ENCODE results near the gene CBLIF. TPM values are rescaled to one million over a fixed set of nuclear protein-coding genes. Genes with fewer than 3 reads are reported as not detected.
A peak's percentile ranks its signal among the peaks of the same experiment; 100 is the strongest.
"Not testable (repeated sequence)": the region's sequence is repeated elsewhere in the genome, so short reads cannot be mapped to it uniquely, and the experiment has no call there.

CBLIF gene
- polyA plus RNA-seq, 1 donor from 2014 or later = not detected

DNA sequence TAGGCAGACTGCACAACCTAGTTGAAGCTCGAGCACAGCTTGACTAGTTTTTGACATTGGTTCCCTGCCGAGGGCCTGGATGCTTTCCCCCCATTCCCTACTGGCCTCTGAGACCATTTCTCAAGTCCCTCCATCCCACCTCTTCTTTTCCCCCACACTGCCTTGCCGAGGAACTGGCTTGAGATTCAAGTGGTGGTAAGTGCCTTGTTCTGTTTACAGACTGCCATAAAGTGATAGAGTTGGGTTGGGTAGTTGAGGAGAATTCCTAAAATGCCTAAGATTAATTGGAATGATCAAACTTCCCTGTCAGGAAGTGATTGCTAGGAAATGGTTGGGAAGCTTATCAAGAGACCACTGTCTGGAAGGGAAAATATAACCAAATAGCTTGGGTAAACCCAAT lies 50.9 kb downstream of the CBLIF start:
- Mint-ChIP-seq H3K36me3 (peaks cover 7% of the 10 kb centered on the region), H3K27me3 (no peaks in the 10 kb centered on the region), H3K4me3 (no peak overlapping the region), H3K4me1 (no peaks in the 10 kb centered on the region), H3K27ac (no peak overlapping the region), H3K9me3 (no peaks in the 10 kb centered on the region)

DNA sequence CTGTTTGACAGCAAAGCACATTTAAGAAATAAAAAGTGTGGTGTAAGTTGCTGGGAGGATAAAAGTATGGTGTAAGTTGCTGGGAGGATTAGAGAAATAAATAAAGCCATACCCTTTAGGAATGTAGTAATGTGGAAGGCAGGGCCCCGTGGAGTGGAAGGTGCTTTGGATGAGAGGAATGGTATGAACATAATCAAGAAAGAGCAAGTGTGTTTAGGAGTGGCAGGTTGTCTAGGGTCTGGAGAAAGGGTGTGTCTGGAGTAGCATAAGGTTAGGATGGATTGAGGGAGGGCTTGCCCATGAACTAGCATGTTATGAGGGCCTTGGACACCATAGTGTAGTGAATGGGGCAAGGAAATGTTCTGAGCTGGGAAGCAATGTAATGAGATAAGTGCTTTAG lies 52.8 kb downstream of the CBLIF start:
- H3K4me3 Mint-ChIP-seq = no peak overlapping the region
- no peaks in the 10 kb centered on the region for H3K9me3 Mint-ChIP-seq
- H3K27ac Mint-ChIP-seq = no peak overlapping the region
- no peaks in the 10 kb centered on the region for H3K27me3 Mint-ChIP-seq
- no peaks in the 10 kb centered on the region for H3K4me1 Mint-ChIP-seq
- peaks cover 6% of the 10 kb centered on the region for H3K36me3 Mint-ChIP-seq

DNA sequence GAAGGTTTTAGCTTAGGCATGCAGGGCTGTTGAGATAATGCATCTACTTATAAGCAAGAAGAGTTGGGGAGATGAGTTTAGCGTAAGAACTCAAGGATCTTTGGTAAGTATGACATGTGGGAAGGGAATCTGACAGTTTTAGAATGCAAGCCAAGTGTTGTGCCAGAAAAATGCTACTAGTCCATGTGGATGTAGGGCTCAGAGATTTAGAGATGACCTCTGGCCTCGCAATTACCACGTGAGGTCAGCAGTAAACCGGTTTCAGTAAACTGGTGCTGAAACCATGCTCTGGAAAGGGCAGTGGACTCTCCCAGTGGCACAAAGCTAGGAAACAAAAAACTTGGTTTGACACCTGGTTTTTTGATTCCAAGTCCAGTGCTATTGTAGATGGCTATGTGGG lies 53.7 kb downstream of the CBLIF start:
- peaks cover 6% of the 10 kb centered on the region for H3K36me3 Mint-ChIP-seq
- H3K27ac Mint-ChIP-seq = no peak overlapping the region
- no peaks in the 10 kb centered on the region for H3K9me3 Mint-ChIP-seq
- no peaks in the 10 kb centered on the region for H3K27me3 Mint-ChIP-seq
- H3K4me1 Mint-ChIP-seq = no peaks in the 10 kb centered on the region
- H3K4me3 Mint-ChIP-seq = no peak overlapping the region

- Mint-ChIP-seq H3K4me3 (no peak overlapping the region), H3K36me3 (peaks cover 5% of the 10 kb centered on the region), H3K27me3 (no peaks in the 10 kb centered on the region), H3K4me1 (no peaks in the 10 kb centered on the region), H3K27ac (peak overlapping the region in 1 of 3 donors; percentile 25), H3K9me3 (peaks cover 0 to 2% (median 2%) of the 10 kb centered on the region in 3 donors)
Observed at GRCh38 chr11:59787816-59788215, 57.5 kb downstream of the CBLIF start.

GRCh38 chr11:59787255-59787588 lies 58.1 kb downstream of the CBLIF start:
- no peaks in the 10 kb centered on the region for H3K27me3 Mint-ChIP-seq
- H3K4me3 Mint-ChIP-seq = no peak overlapping the region
- H3K27ac Mint-ChIP-seq = no peak overlapping the region
- H3K36me3 Mint-ChIP-seq = peaks cover 5% of the 10 kb centered on the region
- H3K9me3 Mint-ChIP-seq = peaks cover 0 to 2% (median 2%) of the 10 kb centered on the region in 3 donors
- no peaks in the 10 kb centered on the region for H3K4me1 Mint-ChIP-seq

GRCh38 chr11:59785818-59786217 lies 59.5 kb downstream of the CBLIF start:
- Mint-ChIP-seq H3K9me3 (peaks cover 0 to 2% (median 2%) of the 10 kb centered on the region in 3 donors), H3K4me1 (no peaks in the 10 kb centered on the region), H3K36me3 (peaks cover 5% of the 10 kb centered on the region), H3K27me3 (no peaks in the 10 kb centered on the region), H3K4me3 (no peak overlapping the region), H3K27ac (no peak overlapping the region)

DNA sequence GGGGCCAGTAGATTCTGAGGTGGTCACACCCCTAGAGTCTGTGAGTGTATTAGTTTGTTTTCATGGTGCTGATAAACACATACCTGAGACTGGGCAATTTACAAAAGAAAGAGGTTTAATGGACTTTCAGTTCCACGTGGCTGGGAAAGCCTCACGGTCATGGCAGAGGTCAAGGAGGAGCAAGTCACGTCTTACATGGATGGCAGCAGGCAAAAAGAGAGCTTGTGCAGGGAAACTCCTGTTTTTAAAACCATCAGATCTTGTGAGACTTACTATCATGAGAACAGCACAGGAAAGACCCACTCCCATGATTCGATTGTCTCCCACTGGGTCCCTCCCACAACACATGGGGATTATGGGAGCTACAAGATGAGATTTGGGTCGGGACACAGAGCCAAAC lies 60.9 kb downstream of the CBLIF start:
- H3K9me3 Mint-ChIP-seq, H3K4me3 Mint-ChIP-seq, H3K36me3 Mint-ChIP-seq, H3K4me1 Mint-ChIP-seq, H3K27me3 Mint-ChIP-seq, H3K27ac Mint-ChIP-seq: not testable (repeated sequence)

DNA sequence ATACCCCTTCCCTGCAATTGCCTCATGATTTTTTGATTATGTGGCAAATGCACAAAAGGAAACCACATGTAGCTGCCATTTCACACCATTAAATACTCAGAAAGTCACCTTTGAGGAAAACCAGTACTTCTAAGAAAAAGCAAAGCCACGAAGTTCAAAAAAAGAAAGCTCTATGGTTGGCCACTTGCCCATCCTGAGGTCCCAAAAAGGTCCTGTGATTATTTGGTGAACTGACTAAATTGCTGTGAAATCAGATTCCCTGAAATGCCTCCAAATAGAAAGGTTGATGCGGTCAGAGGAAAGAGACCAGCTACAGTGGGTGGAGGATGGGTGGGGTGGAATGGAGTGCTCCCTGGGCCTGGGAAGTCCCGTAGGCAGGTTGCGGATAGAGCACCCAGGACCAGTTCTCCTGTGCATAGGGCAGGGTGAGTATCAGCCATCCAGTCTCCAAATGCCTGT lies 61.6 kb downstream of the CBLIF start:
- peaks cover 0 to 2% (median 2%) of the 10 kb centered on the region in 3 donors for H3K9me3 Mint-ChIP-seq
- H3K27me3 Mint-ChIP-seq = no peaks in the 10 kb centered on the region
- H3K27ac Mint-ChIP-seq = no peak overlapping the region
- H3K36me3 Mint-ChIP-seq = peaks cover 5% of the 10 kb centered on the region
- H3K4me1 Mint-ChIP-seq = no peaks in the 10 kb centered on the region
- no peak overlapping the region for H3K4me3 Mint-ChIP-seq

DNA sequence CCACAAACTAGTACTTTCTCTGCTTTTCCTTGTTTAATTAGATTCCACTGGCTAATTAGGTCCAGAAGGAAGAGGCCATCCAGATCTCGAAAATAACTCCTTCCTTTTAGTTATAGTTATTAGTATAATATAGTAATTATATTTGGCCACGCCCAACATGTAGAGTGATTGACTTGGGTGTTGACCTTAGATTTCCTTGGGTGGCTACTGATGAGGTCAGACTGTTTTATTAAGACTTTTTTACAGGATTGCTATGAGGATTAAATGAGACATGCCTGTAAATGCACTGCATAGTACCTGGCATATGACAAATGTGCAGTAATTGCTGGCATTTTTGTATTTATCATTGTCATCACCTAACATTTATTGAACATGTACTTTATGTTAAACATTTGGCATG lies 63.2 kb downstream of the CBLIF start:
- Mint-ChIP-seq H3K36me3 (peaks cover 3% of the 10 kb centered on the region), H3K9me3 (peaks cover 0 to 2% (median 2%) of the 10 kb centered on the region in 3 donors), H3K27me3 (no peaks in the 10 kb centered on the region), H3K4me1 (no peaks in the 10 kb centered on the region), H3K27ac (no peak overlapping the region), H3K4me3 (no peak overlapping the region)

GRCh38 chr11:59779487-59779886 lies 65.8 kb downstream of the CBLIF start:
- H3K36me3 Mint-ChIP-seq = peaks cover 6% of the 10 kb centered on the region
- H3K9me3 Mint-ChIP-seq = peaks cover 0 to 2% (median 2%) of the 10 kb centered on the region in 3 donors
- no peaks in the 10 kb centered on the region for H3K4me1 Mint-ChIP-seq
- H3K27me3 Mint-ChIP-seq = no peaks in the 10 kb centered on the region
- H3K27ac Mint-ChIP-seq = no peak overlapping the region
- no peak overlapping the region for H3K4me3 Mint-ChIP-seq

Other genes with a start within 250 kb of the CBLIF start
- 15.3 TPM for gene OSBP, start 229.7 kb downstream of the CBLIF start, polyA plus RNA-seq
- gene PATL1, start 176.5 kb downstream of the CBLIF start, polyA plus RNA-seq = 6.0 TPM
- not detected for gene OR10V1, start 131.7 kb downstream of the CBLIF start, polyA plus RNA-seq
- 4.9 TPM for gene STX3, start 90.1 kb downstream of the CBLIF start, polyA plus RNA-seq
- gene MRPL16, start 34.7 kb downstream of the CBLIF start, polyA plus RNA-seq = 82.6 TPM
- not detected for gene TCN1, start 21.0 kb upstream of the CBLIF start, polyA plus RNA-seq
- not detected for gene OOSP3, start 33.3 kb upstream of the CBLIF start, polyA plus RNA-seq
- gene OOSP1, start 92.9 kb upstream of the CBLIF start, polyA plus RNA-seq = not detected
- gene OOSP4A, start 118.5 kb upstream of the CBLIF start, polyA plus RNA-seq = not detected
- not detected for gene OOSP4B, start 171.7 kb upstream of the CBLIF start, polyA plus RNA-seq
- not detected for gene OOSP2, start 194.9 kb upstream of the CBLIF start, polyA plus RNA-seq
- not detected for gene MS4A3, start 211.2 kb upstream of the CBLIF start, polyA plus RNA-seq
- gene MS4A2, start 243.2 kb upstream of the CBLIF start, polyA plus RNA-seq = not detected

All from IgD-negative memory B cell (primary cell).